Stimulated activated CD4-positive, alpha-beta T cell treated with anti-CD3 and anti-CD28 coated beads, TNF-alpha, amount 100 ng/mL, for 4 hours (primary cell): ENCODE measurements around the gene RPL19.
A peak's percentile ranks its signal among the peaks of the same experiment; 100 is the strongest.

Experiments
- DNase-seq, 3 experiments: peaks; one replicate each; pipeline ENCODE4 v3.0.0-alpha.2; 2020; ENCODE audit warnings: low read depth in 3 of 3

Gene RPL19

DNA sequence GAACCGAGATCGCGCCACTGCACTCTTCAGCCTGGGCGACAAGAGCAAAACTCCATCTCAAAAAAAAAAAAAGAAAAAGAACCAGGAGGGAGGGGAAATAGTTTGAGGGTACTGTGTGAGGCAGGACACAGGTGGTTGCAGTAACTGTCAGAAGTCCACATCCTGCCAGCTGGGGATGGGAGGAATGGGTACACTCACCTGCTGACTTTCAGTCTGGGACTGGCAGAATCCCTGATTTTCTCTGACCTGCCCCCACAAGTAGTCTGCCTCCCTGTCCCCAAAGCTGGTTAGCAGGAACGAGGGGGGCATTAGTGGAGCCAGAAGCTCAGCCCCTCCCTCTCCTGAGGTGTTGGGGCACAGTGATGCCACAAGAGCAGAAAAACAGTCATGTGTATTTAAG is 27.0 kb upstream of the RPL19 start:
- no peak for DNase-seq

- DNase-seq: no peak
Measured at GRCh38 chr17:39173526-39174274, 26.4 kb upstream of the RPL19 start.

DNA sequence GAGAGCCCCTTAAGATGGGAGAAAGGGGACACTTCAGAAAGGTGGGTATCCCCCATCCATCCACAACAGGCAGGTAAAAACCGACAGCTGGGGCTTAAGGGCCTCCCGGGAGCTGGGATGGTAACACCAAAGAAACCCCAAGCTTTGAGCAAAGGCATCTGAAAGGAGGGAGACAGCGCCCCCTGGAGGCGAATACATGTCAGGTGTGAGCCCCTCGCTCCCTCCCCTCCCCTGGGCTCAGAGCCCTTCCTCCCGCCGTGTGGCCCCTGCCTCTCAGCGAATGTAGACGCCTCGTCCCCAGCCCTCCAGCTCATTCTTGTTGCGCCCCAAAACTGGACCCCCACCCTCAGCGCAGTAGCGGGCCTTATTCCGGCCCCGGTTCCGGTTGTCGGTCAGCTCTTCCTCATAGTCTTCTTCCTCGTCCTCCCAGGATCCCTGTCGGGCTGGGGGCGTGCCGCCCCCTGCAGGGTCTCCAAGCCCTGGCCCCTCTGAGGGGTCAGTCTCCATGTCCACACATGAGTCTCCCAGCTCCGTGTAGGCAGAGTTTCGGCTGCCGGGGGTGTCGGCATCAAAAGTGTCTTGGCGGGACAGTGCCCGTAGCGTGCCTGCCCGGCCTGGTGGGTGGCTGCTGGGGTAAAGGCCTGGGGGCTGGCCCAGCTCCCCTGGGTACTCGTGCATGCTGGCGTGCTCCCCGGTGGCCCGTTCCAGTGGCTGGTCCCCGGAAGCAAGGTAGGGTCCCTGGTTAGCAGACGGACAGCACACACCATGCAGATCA is 25.0 kb upstream of the RPL19 start:
- peak; percentile 53 to 66 (median 53) for DNase-seq

DNA sequence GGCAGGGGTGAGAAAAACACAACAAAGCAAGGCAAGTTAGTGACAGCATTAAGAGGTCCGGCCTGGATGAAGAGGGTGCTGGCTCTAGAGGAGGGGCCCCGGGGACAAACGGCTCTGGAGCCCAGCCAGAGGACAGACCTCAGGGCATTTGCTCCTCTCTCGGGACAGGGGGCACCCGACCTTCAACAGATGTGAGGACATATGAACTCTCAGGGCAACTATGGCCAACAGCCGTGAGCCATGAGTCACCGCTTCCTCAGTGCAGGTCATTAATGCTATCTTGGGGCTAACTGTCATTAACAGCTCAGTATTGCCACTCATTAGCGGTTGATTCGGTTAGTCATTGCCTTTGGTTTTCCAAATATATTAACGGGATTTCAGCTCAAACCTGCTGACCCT is 24.4 kb upstream of the RPL19 start:
- no peak for DNase-seq

GRCh38 chr17:39177256-39177655 is 22.8 kb upstream of the RPL19 start:
- no peak for DNase-seq

DNA sequence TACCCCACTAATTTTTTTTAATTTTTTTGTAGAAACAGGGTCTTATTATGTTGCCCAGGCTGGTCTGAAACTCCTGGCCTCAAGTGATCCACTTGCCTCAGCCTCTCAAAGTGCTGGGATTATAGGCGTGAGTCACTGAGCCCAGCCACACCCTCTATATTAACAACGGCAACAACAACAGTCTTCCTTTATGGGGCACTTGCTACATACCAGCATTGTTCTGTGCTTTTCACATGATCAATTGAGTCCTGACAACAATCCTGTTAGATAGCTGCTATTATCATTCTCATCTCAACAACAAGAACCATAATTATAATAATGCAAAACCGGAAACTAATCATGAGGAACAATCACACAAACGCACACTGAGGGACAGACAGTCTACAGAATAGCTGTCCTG is 21.5 kb upstream of the RPL19 start:
- DNase-seq: no peak

DNA sequence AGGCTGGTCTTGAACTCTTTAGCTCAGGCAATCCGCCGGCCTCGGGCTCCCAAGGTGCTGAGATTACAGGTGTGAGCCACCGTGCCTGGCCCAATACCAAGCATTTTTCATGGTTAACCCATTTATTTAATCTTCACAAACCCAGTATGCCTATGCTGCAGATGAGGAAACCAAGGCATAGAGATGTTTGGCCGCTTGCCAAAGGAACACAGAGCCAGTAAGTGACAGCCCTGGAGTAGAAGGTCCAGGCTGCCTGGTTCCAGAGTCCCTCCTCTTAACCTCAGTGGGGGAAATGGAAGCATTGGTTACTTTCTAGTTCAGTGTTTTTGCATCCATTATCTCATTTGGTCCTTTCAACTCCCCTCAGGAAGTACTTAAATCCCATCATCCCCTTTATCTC is 18.8 kb upstream of the RPL19 start:
- DNase-seq: no peak

- no peak for DNase-seq
Measured at GRCh38 chr17:39183045-39183444, 17.0 kb upstream of the RPL19 start.

GRCh38 chr17:39183720-39184119 is 16.4 kb upstream of the RPL19 start:
- no peak for DNase-seq

- no peak for DNase-seq
Measured at GRCh38 chr17:39186481-39187002, 13.5 kb upstream of the RPL19 start.

- DNase-seq: no peak
Measured at GRCh38 chr17:39187152-39187830, 12.8 kb upstream of the RPL19 start.

DNA sequence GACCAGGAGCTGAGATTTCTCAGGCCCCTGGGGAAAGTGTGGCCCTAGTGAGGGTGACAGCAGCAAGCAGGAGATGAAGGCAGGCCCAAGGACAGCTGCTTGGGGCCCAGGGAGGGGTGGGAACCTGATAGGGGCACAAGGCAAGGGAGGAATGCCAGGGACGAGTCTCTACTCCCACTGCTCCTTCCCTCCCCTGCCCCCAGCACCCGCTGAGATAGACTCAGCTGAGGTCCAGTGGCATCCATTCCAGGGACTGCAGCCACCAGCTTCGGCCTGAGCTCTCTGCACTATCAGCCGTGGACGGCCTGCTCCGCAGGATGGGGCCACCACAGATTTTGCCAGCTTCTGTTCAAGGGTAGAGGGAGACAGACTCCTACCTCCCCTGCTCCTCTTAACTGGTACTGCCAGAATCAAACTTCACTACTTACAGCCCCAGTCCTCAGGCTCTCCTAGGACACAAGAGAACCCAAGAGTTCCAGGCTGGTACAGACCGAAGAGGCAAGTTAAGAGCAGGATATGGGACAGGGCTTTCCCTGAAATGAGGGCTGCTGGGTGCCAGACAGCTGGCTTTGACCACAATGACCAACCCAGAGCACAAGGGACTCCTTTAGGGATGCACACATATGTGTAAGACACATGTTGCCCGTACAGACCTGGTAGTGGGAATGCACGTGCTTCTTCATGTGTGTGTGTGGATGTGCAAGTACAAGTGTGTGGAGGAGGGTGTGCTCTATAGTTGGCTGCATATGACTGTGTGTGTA is 8.2 kb upstream of the RPL19 start:
- no peak for DNase-seq

DNA sequence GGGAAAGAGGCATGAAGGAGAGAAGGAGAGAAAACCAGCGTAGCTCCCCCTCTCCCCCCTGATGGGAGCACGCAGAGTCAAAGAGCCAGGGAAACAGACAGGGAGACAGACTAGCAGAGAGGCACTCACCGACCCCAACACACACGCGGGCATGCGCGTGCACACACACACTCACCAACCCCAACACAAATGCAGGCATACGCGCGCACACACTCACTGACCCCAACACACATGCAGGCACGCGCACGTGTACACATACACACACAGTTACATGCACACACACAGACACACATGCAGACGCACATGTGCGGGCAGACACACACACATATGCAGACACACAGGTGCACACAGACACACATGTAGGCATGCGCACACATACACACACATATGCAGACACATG is 7.2 kb upstream of the RPL19 start:
- DNase-seq: no peak

- no peak for DNase-seq
Measured at GRCh38 chr17:39193346-39193745, 6.7 kb upstream of the RPL19 start.

DNA sequence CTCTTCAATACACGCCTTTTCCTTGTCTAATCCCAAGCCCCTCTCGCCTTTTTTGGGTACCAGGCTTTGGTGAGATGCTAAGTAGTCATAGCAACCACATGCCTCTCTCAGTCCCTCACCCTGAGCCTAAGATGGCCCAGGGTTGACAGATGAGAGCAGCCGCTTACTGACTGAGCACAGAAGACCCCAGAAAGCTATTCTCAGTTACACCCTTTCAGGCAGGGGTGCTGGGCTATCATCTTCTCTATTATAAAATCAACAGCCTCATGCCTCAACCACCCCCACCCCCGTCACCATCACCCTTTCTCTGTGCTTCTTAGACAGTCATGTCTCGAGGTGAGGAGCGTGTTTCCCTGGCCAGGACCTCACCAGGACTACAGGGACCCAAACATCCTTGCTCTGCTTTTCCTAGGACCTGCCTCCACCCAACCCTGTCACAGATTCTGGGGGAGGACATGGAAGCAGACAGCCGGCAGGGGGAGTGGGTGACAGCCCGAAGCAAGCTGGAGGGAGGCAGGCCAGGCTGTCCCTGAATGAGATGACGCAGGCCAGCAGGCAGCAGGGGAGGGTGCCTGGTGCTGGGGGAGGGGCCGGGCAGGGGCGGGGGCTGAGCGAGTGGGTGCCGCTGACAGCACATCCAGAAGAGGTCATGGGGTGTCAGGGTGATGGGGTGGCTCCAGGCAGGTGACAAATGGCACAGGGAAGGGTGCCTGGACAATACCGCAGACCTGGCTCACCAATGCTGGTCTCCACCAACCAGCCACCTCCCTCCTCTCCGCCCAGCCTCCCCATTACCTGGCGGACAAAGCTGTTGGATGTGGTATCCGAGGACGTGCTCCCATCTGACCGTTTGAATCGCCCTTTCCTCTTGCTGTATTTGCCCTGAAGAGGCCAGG is 5.7 kb upstream of the RPL19 start:
- no peak for DNase-seq

DNA sequence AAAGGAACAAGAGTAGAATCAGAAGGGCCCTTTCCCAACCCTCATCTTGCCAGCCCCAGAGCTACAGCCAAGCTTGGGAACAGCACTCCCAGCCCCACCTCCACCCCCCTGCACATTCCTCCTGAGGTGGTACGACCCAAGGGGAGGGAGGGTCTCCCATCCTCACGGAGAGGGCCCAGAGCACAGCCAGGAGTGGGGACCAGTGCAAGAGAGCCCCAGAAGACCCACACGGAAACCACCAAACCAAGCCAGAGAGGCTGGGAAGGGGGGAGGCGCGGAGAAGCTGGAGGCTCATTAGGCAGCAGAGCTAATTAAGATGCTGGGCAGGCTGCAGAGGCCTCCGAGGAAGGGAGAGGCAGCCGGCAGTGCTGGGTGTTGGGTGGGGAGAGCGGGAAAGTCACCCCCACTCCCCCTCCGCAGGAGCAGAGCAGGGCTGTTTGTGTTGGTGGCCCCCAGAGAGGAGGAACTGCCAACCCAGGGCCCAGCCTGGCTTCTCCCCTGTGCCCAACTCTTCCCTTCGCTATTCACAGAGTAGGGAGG is 5.0 kb upstream of the RPL19 start:
- DNase-seq: no peak

GRCh38 chr17:39195568-39196160 is 4.4 kb upstream of the RPL19 start:
- DNase-seq: no peak

GRCh38 chr17:39196241-39196807 is 3.8 kb upstream of the RPL19 start:
- DNase-seq: no peak

GRCh38 chr17:39196808-39197291 is 3.2 kb upstream of the RPL19 start:
- no peak for DNase-seq
